Activated CD4-positive, alpha-beta T cell treated with anti-CD3 and anti-CD28 coated beads for 1 hour (primary cell): ENCODE measurements around the gene GRK5.

ENCODE experiments used
- DNase-seq: peaks from one replicate; pipeline ENCODE4 v3.0.0-alpha.2; 2020

GRK5 gene

DNA sequence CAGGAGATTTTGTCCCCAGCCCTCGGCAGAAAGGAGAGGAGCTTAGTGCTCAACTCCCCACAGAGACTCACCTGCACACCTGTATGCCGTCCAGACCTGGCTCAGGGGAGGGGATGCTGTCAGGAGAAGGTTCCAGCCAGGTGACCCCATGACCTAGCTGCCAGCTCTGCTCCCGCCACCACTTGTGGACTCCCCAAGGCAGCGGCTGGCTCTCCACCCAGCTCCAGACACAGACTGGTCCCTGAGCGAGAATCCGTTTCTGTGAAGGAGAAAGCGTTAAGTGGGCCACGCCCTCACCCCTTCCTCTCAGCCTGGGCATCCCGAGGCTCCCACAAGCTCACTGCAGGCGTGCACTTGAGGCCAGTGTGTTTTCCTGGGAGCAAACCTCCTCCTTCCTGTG is 258.7 kb downstream of the GRK5 start:
- DNase-seq: no peak

GRCh38 chr10:119466655-119467054 is 259.3 kb downstream of the GRK5 start:
- no peak for DNase-seq

GRCh38 chr10:119468542-119469324 is 261.4 kb downstream of the GRK5 start:
- no peak for DNase-seq

GRCh38 chr10:119469325-119469707 is 261.9 kb downstream of the GRK5 start:
- DNase-seq: no peak

GRCh38 chr10:119469846-119470245 is 262.5 kb downstream of the GRK5 start:
- no peak for DNase-seq

- no peak for DNase-seq
These were observed 263.7 kb downstream of the GRK5 start for GRCh38 chr10:119470920-119471702.

GRCh38 chr10:119473771-119474170 is 266.4 kb downstream of the GRK5 start:
- no peak for DNase-seq

DNA sequence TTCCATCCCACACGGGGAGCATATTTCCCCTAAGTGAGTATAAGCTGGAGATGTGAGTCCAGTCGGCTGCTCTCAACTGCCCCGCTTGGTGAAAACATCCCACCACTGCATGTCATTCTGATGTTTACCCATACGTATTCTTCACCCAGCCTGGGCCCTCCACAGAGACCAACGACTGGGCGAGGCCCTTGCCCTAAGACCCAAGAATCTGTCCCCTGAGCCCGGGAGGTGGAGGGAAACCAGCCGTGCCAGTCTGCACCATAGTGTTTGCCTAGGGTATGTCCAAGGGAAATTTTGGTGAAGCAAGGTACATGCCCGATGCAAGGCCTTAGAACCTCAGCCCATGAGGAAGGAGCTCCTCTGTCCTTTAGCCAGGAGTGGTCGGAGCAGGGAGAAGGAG is 267.2 kb downstream of the GRK5 start:
- DNase-seq: no peak

DNA sequence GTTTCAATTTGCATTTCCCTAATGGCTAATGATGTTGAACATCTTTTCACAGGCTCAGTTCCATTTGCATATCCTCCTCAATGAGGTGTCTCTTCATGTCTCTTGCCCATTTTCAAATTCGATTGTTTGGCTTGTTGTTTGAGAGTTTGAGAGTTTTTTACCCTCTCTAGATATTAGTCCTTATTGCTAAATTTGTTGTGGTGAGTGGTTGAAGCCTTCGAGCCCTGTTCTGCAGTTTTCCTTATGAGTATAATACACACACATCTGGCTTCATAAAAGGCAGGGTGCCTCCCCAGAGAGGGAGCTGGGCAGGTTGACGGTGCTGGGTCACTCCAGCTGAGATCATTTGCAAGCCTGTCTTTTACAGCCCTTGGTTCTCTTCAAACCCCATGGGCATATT is 270.1 kb downstream of the GRK5 start:
- no peak for DNase-seq

GRCh38 chr10:119478111-119478802 is 270.9 kb downstream of the GRK5 start:
- DNase-seq: no peak

- DNase-seq: no peak
These were observed 271.5 kb downstream of the GRK5 start for GRCh38 chr10:119478811-119479341.

- no peak for DNase-seq
These were observed 272.2 kb downstream of the GRK5 start for GRCh38 chr10:119479532-119479931.

DNA sequence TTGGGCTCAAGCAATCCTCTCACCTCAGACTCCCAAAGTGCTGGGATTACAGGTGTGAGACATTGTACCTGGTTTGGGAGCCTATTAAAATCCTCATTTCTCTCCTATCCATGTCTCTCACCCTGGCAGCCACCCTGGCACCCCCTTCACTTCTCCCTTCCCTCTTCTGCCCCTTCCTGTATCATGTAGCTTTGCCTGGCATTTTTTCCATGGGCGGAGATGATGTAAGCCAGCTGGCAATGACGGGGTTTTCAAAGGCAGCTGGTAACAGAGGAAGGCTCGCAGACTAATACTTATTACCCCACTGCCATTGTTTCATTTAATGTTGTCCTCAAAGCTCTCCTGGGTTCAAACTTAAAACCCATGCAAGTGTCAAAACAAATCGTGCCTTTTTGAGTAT is 273.3 kb downstream of the GRK5 start:
- no peak for DNase-seq

DNA sequence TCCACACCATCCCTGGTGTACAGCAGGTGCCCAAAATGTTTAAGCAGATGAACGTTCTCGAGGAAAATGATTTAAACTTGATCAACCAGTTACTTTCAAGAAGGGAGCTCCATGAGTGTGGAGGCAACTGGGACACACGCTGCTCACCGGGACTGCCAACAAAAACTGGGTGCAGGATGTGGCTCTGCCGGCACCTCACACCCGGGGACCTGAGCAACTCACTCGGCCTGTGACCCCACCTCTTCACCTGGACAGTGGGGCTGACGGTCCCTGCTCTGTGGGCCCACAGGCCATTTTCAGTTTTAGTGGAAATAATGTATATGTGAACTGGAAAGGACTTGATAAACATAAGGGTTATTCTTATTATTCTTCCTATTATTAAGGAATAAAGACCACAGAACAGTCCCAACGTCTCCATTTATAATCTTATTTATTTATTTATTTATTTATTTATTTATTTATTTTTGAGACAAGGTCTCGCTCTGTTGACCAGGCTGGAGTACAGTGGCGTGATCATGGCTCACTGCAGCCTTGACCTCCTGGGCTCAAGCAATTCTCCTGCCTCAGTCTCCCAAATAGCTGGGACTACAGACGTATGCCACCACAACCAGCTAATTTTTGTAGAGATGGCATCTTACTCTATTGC is 274.5 kb downstream of the GRK5 start:
- no peak for DNase-seq

DNA sequence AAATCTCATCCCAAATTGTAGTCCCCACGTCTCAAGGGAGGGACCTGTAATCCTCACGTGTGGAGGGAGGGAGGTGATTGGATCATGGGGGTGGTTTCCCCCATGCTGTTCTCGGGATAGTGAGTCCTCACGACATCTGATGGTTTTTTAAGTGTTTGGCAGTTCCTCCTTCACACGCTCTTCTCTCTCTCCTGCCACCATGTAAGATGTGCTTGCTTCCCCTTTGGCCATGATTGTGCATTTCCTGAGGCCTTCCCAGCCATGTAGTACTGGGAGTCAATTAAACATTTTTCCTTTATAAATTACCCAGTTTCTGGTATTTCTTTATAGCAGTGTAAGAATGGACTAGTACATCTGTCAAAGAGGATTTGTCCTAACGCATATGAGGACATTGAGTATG is 275.6 kb downstream of the GRK5 start:
- no peak for DNase-seq

DNA sequence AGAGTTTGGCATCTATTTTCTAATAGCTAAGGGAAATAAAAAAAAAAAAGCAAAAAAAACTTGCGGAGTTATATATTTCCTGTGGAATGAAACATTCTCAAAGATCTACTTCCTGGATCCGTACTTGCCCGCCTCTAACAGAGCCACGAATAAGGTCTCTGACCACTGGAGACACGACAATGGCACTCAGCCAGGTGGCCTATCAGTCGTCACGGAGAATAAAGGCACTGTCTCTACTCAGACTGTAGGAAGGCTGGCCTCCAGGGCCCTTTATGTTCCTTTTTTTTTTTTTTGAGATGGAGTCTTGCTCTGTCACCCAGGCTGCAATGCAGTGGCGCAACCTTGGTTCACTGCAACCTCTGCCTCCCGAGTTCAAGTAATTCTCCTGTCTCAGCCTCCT is 276.5 kb downstream of the GRK5 start:
- no peak for DNase-seq

- no peak for DNase-seq
These were observed 281.3 kb downstream of the GRK5 start for GRCh38 chr10:119488675-119489074.

DNA sequence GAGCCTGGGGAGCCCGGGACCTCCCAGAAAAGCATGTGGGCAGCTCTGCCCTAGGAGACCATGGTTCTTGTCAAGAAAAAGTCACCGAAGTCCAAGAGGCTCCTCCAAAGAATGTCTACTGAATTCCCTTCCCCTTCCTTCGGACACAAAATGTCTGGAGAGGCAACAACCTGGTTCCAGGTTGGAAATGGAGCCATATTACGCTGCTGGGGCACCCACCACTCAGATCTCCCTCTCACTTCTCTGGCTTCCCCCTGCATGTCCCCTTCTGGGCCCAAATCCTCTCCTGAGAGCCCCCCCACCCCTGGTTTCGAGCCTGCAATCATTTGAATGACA is 282.6 kb downstream of the GRK5 start:
- DNase-seq: no peak

DNA sequence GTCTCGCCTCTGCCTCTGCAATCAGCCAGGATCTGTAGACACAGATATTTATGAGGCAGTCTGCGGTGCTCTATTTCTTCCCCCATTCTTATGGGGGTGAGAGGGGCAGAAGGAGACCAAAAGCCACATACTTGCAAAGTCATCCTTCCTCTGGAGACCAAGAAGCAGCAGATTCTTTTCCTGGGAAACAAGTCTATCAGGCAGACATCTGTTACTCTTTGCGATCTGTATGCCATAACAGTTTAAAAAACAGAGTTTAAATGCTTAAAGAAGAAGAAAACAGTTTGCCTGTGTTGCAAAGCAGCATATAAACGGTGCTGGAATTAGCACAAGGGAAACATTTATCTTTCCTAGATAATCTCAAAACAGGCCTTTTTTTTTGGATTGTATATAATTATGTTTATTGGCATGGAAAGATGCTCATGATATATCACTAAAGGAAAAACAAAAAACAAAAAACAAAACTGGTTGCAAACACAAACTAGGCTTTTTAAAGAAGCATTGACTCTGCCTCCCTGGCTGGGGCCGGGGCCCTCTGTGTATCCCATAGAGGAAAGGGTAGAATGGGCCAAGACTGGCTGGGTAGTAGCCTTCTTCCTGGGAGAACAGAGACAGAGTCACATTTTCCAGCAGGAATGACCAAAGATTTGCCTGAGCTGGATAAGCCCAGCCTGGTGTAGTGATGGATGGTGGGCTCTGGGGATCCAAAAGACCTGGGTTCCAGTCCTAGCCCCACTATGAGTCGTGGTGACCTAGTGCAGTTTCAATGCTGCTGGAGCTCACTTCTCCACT is 284.8 kb downstream of the GRK5 start:
- DNase-seq: no peak

DNA sequence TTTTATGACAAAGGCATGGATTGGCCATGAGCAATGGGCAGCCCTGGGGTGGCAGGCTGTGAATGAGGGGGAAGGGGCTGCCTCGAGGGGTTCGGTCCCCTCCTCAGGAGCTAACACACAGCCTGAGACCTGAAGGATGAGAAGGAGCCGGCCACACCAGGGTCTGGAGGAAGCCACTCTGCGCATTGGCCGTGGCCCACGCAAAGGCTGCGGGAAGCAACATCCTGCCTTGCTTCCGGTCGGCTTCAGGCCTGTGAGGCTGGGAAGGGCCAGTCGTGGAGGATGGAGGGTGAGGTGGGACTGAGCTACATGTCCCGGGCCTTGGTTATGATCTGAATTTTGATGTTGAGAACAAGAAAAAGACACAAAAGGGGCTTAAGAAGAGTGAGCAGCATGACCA is 285.8 kb downstream of the GRK5 start:
- no peak for DNase-seq

GRCh38 chr10:119494236-119495020 is 287.1 kb downstream of the GRK5 start:
- no peak for DNase-seq
